GM21367 (cell line): ENCODE results near the gene PTPRO.

Experiments used
- ATAC-seq: cut with Tn5 transposase; IDR thresholded peaks from one replicate; pipeline ENCODE4 v1.9.1; 2021; ENCODE audit not compliant: unreplicated experiment

Gene PTPRO

GRCh38 chr12:15346488-15346887 lies 24.2 kb downstream of the PTPRO start:
- no peak for ATAC-seq

GRCh38 chr12:15350643-15351042 lies 28.3 kb downstream of the PTPRO start:
- no peak for ATAC-seq

- ATAC-seq, result no peak
Measured at GRCh38 chr12:15355766-15356165, 33.5 kb downstream of the PTPRO start.

GRCh38 chr12:15356951-15357364 lies 34.6 kb downstream of the PTPRO start:
- ATAC-seq, result no peak

- no peak for ATAC-seq
Measured at GRCh38 chr12:15364221-15365160, 42.2 kb downstream of the PTPRO start.

GRCh38 chr12:15368812-15369211 lies 46.5 kb downstream of the PTPRO start:
- ATAC-seq, result no peak

- ATAC-seq, result no peak
Measured at GRCh38 chr12:15372352-15372751, 50.0 kb downstream of the PTPRO start.

GRCh38 chr12:15387772-15388171 lies 65.5 kb downstream of the PTPRO start:
- ATAC-seq, result no peak

- ATAC-seq, result no peak
Measured at GRCh38 chr12:15389561-15389960, 67.3 kb downstream of the PTPRO start.

- ATAC-seq, result no peak
Measured at GRCh38 chr12:15393037-15393436, 70.7 kb downstream of the PTPRO start.

- no peak for ATAC-seq
Measured at GRCh38 chr12:15393995-15394394, 71.7 kb downstream of the PTPRO start.

- ATAC-seq, result no peak
Measured at GRCh38 chr12:15404485-15404884, 82.2 kb downstream of the PTPRO start.

- ATAC-seq, result no peak
Measured at GRCh38 chr12:15405606-15406005, 83.3 kb downstream of the PTPRO start.

- no peak for ATAC-seq
Measured at GRCh38 chr12:15407025-15407424, 84.7 kb downstream of the PTPRO start.

GRCh38 chr12:15411842-15412241 lies 89.5 kb downstream of the PTPRO start:
- no peak for ATAC-seq

GRCh38 chr12:15417691-15418090 lies 95.4 kb downstream of the PTPRO start:
- no peak for ATAC-seq

GRCh38 chr12:15423629-15424028 lies 101.3 kb downstream of the PTPRO start:
- no peak for ATAC-seq

GRCh38 chr12:15427913-15428312 lies 105.6 kb downstream of the PTPRO start:
- ATAC-seq, result no peak

- no peak for ATAC-seq
Measured at GRCh38 chr12:15428632-15429031, 106.3 kb downstream of the PTPRO start.

GRCh38 chr12:15429262-15429661 lies 107.0 kb downstream of the PTPRO start:
- ATAC-seq, result no peak

- no peak for ATAC-seq
Measured at GRCh38 chr12:15435597-15435996, 113.3 kb downstream of the PTPRO start.

- ATAC-seq, result no peak
Measured at GRCh38 chr12:15439459-15439858, 117.2 kb downstream of the PTPRO start.

- no peak for ATAC-seq
Measured at GRCh38 chr12:15443050-15443449, 120.7 kb downstream of the PTPRO start.
